Neural cell (in vitro differentiated cells): Measurements from ENCODE around the gene SLC28A1.

Experiments used
- CTCF ChIP-seq: fragments of 450-650 bp; IDR thresholded peaks from 2 replicates; pipeline ENCODE4 v1.5.1; 2014; ENCODE audit warnings: antibody characterized with exemption, mild to moderate bottlenecking, moderate library complexity; ENCODE audit not compliant: poor library complexity, severe bottlenecking
- EP300 ChIP-seq: fragments of 450-650 bp; conservative IDR thresholded peaks from 2 replicates; pipeline ENCODE4 v1.6.1; 2014; ENCODE audit warnings: antibody characterized with exemption, mild to moderate bottlenecking, moderate library complexity; ENCODE audit not compliant: poor library complexity, severe bottlenecking
- POLR2AphosphoS5 ChIP-seq: IDR thresholded peaks from 2 replicates; pipeline ENCODE4 v1.6.1; 2012
- RAD21 ChIP-seq: fragments of 450-650 bp; conservative IDR thresholded peaks from 2 replicates; pipeline ENCODE4 v1.6.1; 2014; ENCODE audit warnings: antibody characterized with exemption, mild to moderate bottlenecking, moderate library complexity
- TAF1 ChIP-seq: IDR thresholded peaks from 2 replicates; pipeline ENCODE4 v1.6.1; 2012; ENCODE audit warnings: low read depth

DNA sequence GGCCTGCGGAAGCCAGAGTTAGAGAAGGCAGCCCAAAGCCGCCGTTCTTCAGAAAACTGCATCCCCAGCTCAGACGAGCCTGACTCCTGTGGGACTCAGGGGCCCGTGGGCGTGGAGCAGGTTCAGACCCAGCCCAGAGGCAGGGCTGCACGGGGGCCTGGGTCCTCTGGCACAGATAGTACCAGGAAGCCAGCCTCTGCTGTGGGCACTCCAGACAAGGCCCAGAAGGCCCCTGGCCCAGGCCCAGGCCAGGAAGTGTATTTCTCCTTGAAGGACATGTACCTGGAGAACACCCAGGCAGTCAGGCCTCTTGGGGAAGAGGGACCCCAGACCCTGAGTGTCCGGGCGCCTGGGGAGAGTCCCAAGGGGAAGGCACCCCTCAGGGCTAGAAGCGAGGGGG, 44.2 kb upstream of the SLC28A1 start:
- TF ChIP-seq CTCF: no peak
- no peak for TF ChIP-seq POLR2AphosphoS5
- TF ChIP-seq TAF1: no peak
- no peak for TF ChIP-seq RAD21
- TF ChIP-seq EP300: no peak
